ENCODE data around the gene KRT86.
"Not testable (repeated sequence)": the region's sequence is repeated elsewhere in the genome, so short reads cannot be mapped to it uniquely, and the experiment has no call there.

DNA sequence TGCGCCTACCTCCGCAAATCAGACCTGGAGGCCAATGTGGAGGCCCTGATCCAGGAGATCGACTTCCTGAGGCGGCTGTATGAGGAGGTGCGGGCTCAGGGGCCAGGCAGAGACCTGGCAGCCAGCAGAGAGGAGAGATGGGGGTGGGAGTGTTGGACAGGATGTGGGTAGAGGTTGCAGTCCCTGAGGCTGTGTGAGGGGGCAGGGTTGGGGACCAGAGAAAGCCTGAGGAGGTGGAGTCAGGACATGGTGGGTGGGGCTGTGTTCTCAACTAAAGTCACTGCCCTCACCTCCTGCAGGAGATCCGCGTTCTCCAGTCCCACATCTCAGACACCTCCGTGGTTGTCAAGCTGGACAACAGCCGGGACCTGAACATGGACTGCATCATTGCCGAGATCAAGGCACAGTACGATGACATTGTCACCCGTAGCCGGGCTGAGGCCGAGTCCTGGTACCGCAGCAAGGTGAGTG is 30.5 kb downstream of the KRT86 start:
- not testable (repeated sequence) for TF ChIP-seq POLR2A (IDR thresholded peaks at IDR 0.05; ENCODE audit: extremely low read depth, insufficient read length)
- TF ChIP-seq, protein P1, sequence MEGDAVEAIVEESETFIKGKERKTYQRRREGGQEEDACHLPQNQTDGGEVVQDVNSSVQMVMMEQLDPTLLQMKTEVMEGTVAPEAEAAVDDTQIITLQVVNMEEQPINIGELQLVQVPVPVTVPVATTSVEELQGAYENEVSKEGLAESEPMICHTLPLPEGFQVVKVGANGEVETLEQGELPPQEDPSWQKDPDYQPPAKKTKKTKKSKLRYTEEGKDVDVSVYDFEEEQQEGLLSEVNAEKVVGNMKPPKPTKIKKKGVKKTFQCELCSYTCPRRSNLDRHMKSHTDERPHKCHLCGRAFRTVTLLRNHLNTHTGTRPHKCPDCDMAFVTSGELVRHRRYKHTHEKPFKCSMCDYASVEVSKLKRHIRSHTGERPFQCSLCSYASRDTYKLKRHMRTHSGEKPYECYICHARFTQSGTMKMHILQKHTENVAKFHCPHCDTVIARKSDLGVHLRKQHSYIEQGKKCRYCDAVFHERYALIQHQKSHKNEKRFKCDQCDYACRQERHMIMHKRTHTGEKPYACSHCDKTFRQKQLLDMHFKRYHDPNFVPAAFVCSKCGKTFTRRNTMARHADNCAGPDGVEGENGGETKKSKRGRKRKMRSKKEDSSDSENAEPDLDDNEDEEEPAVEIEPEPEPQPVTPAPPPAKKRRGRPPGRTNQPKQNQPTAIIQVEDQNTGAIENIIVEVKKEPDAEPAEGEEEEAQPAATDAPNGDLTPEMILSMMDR (IDR thresholded peaks at IDR 0.05; ENCODE audit: low read depth, low read length), result not testable (repeated sequence)
- TF ChIP-seq, protein P2, sequence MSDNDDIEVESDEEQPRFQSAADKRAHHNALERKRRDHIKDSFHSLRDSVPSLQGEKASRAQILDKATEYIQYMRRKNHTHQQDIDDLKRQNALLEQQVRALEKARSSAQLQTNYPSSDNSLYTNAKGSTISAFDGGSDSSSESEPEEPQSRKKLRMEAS (IDR thresholded peaks at IDR 0.05; ENCODE audit: low read depth, low read length), result not testable (repeated sequence)

Data from NB4 (cell line).